Measurements from ENCODE around the gene KRT85. TPM values are rescaled to one million over a fixed set of nuclear protein-coding genes. Genes with fewer than 3 reads are reported as not detected.

The KRT85 gene
- polyA plus RNA-seq (2012; ENCODE audit: insufficient read depth, insufficient read length, low read depth): not detected

DNA sequence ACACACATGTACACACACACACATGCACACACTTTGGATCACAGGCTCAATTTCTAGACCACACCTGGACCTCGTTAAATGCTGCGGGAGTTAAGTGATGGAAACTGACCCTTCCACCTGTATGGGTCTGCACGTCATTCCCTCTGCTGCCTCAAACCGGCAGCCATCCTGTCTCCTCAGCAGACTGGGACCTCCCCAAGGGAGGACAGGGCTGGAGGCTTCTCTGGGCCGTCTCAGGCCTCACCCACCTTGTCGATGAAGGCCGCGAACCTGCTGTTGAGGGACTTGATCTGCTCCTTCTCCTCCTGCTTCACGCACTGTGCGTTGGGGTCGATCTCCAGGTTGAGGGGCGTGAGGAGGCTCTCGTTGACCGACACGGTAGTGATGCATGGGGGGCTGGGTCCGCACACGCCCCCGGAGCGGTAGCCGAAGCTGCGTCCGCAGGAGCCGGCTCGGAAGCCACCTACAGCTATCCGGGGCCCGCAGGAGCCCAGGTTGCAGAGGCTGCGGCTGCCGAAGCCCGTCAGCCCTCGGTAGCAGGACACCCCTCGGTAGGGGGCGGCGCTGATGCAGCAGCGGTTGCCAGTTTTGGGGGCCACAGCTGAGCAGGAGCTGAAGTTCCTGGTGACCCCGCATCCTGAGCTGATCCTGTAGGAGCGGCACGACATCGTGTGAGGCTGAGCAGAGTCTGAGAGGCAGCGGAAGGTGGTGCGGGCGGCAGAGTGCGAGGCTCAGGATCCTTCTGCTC lies at the start of gene KRT85:
KRT85 (minus strand) TSS at position 744 of the 748 bp plus-strand sequence; CDS start at position 668, 76 bp downstream.
- TF ChIP-seq, protein P1, sequence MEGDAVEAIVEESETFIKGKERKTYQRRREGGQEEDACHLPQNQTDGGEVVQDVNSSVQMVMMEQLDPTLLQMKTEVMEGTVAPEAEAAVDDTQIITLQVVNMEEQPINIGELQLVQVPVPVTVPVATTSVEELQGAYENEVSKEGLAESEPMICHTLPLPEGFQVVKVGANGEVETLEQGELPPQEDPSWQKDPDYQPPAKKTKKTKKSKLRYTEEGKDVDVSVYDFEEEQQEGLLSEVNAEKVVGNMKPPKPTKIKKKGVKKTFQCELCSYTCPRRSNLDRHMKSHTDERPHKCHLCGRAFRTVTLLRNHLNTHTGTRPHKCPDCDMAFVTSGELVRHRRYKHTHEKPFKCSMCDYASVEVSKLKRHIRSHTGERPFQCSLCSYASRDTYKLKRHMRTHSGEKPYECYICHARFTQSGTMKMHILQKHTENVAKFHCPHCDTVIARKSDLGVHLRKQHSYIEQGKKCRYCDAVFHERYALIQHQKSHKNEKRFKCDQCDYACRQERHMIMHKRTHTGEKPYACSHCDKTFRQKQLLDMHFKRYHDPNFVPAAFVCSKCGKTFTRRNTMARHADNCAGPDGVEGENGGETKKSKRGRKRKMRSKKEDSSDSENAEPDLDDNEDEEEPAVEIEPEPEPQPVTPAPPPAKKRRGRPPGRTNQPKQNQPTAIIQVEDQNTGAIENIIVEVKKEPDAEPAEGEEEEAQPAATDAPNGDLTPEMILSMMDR (IDR thresholded peaks at IDR 0.05; ENCODE audit: low read depth, low read length): no peak
- no peaks in the 10 kb centered on the region for H3K9me3 ChIP-seq
- H3K27me3 ChIP-seq: peaks cover 40% of the 10 kb centered on the region
- H3K4me1 ChIP-seq: no peaks in the 10 kb centered on the region
- no peak within 1 kb of the TSS for H3K4me3 ChIP-seq (ENCODE audit: low read depth, low read length)
- no peaks in the 10 kb centered on the region for H3K36me3 ChIP-seq
- no peak for DNase-seq

DNA sequence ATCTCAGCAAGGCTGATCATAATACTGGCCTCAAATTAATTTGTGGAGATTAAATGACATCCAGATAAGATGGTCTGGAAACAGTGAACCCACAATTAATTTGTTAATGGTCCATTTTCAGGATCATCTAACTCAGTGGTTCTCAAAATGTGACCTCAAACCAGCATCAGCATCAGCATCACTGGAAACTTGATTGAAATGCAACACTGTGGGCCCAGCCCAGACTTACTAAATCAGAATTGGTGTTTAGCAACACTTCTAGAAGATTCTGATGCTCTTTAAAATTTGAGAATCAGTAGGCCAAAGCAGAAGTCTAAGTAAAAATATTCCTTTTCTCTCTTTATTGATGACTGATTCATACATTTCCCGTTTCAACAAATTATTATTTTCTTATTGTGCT lies 49.5 kb upstream of the KRT85 start:
- DNase-seq: no peak
- no peaks in the 10 kb centered on the region for H3K9me3 ChIP-seq
- no peaks in the 10 kb centered on the region for H3K4me1 ChIP-seq
- no peak overlapping the region for H3K4me3 ChIP-seq (ENCODE audit: low read depth, low read length)
- TF ChIP-seq, protein P1 (IDR thresholded peaks at IDR 0.05; ENCODE audit: low read depth, low read length): no peak
- no peaks in the 10 kb centered on the region for H3K27me3 ChIP-seq
- no peaks in the 10 kb centered on the region for H3K36me3 ChIP-seq

DNA sequence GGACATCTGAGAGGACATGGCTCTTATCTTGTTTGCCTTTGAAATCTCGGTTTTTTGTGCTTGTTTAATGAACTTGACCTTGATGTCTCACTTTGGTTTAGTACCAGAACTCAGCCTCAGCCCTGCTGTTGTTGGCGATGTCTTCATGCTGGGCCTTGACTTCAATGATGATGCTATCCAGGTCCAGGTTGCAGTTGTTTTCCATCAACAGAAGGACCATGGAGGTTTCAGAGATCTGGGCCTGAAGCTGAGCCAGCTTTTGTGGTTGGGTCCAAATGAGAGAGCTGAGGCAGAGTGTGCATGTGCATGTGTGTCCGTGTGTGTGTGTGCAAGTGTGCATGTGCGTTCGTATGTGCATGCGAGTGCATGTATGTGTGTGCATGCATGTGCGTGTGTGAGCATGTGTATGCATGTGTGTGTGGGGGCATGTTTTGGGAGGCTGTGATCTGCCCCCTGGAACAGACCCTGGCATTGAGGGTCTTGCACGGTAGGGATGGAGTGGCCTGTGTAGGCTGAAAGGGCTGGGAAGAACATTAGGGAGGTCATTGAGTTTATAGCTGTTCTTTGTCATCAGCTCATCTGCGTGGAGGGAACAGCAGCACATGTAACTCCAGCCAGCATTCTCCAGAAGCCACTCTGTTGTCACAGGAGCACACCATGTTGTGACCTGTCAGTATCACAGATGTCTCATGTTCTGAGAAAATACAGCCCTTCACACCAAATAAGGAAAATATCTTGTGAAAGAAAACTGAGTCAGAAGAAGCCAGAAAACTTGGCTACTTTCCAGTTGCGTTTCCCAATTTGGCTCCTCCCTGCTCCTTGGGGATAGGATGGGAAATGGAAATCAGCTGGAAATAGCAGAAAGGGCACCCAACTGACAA lies 48.8 kb upstream of the KRT85 start:
- Histone ChIP-seq H3K36me3 (no peaks in the 10 kb centered on the region), H3K27me3 (no peaks in the 10 kb centered on the region)
- DNase-seq: no peak

DNA sequence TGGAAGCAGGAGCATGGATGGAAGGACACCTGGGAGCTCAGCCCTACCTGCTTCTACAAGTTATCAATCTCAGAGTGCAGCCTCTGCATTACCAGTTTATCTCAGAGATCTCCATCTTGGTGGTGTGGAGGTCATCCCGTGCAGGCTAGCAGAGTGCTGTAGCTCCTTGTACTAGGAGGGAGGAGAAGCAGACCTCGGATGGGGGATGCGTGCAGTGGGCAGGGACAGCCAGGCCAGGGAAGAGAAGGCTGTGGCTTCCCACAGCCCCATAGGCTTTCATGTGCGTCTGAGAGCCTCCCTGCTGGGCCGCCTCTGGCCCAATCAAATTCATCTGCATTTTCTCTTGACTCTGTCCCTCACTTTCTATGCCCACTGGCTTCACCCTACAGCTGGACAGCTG lies 47.7 kb upstream of the KRT85 start:
- Histone ChIP-seq H3K9me3 (no peaks in the 10 kb centered on the region), H3K4me3 (ENCODE audit: low read depth, low read length) (no peak overlapping the region), H3K4me1 (no peaks in the 10 kb centered on the region), H3K27me3 (no peaks in the 10 kb centered on the region), H3K36me3 (no peaks in the 10 kb centered on the region)
- TF ChIP-seq, protein P1 (IDR thresholded peaks at IDR 0.05; ENCODE audit: low read depth, low read length): no peak
- no peak for DNase-seq

More for the DNA sequence above, 48.8 kb upstream of the KRT85 start:
- Histone ChIP-seq H3K9me3 (no peaks in the 10 kb centered on the region), H3K4me1 (no peaks in the 10 kb centered on the region), H3K4me3 (ENCODE audit: low read depth, low read length) (no peak overlapping the region)
- TF ChIP-seq, protein P1 (IDR thresholded peaks at IDR 0.05; ENCODE audit: low read depth, low read length): no peak

DNA sequence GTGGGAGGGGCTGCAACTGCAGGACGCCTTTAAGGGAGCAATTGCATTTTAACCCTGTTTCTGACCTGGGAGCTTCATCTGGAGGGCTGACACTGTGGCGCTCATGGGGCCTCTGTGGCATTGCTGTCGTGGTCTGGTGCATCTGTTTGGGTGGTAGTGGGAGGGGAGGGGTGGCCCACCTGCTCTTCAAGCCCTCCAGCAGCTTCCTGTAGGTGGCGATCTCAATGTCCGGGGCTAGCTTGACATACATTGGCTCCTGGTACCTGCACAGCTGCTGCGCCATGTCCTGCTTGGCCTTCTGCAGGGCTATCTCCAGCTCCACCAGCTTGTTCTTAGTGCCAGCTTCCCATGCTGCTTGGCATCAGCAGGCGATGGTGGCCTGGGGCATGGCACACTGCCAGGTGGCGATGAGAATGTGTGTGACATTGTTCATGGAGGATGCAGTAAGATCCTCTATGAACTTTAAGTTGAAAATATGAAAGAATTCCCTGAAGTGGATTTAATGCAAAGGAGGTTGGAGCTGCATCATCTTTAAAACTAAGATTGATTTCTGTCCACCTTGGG lies 46.6 kb upstream of the KRT85 start:
- Histone ChIP-seq H3K36me3 (no peaks in the 10 kb centered on the region), H3K4me1 (no peaks in the 10 kb centered on the region), H3K9me3 (no peaks in the 10 kb centered on the region), H3K4me3 (ENCODE audit: low read depth, low read length) (no peak overlapping the region), H3K27me3 (no peaks in the 10 kb centered on the region)
- no peak for DNase-seq
- TF ChIP-seq, protein P1 (IDR thresholded peaks at IDR 0.05; ENCODE audit: low read depth, low read length): no peak
